ENCODE results near the gene SHROOM4.

The SHROOM4 gene

GRCh38 chrX:50827996-50828395 lies 14.0 kb upstream of the SHROOM4 start:
- no peaks in the 10 kb centered on the region for H3K36me3 ChIP-seq (ENCODE audit: control insufficient read depth in 2 of 2, insufficient read depth in 2 of 2, low read length in 2 of 2)
- no peaks in the 10 kb centered on the region for H3K9me3 ChIP-seq (ENCODE audit: control insufficient read depth in 2 of 2, low read length in 2 of 2)
- no peak overlapping the region for H3K27ac ChIP-seq (ENCODE audit: low read length)
- H3K4me1 ChIP-seq (ENCODE audit: control insufficient read depth, insufficient read depth, low read length): no peaks in the 10 kb centered on the region
- no peak overlapping the region for H3K4me3 ChIP-seq (ENCODE audit: low read length in 2 of 2)
- H3K9ac ChIP-seq (ENCODE audit: low read length in 2 of 2): no peak overlapping the region
- H3K27me3 ChIP-seq (ENCODE audit: control insufficient read depth in 1 of 2, insufficient read depth in 2 of 2, low read length in 2 of 2): peaks cover 0 to 3% of the 10 kb centered on the region in 2 donors

GRCh38 chrX:50825825-50826224 lies 11.8 kb upstream of the SHROOM4 start:
- Histone ChIP-seq H3K4me1 (ENCODE audit: control insufficient read depth, insufficient read depth, low read length) (no peaks in the 10 kb centered on the region), H3K27me3 (ENCODE audit: control insufficient read depth in 1 of 2, insufficient read depth in 2 of 2, low read length in 2 of 2) (peaks cover 0 to 3% of the 10 kb centered on the region in 2 donors), H3K4me3 (ENCODE audit: low read length in 2 of 2) (no peak overlapping the region), H3K36me3 (ENCODE audit: control insufficient read depth in 2 of 2, insufficient read depth in 2 of 2, low read length in 2 of 2) (no peaks in the 10 kb centered on the region), H3K9me3 (ENCODE audit: control insufficient read depth in 2 of 2, low read length in 2 of 2) (no peaks in the 10 kb centered on the region), H3K27ac (ENCODE audit: low read length) (no peak overlapping the region), H3K9ac (ENCODE audit: low read length in 2 of 2) (no peak overlapping the region)

GRCh38 chrX:50818986-50819385 lies 5.0 kb upstream of the SHROOM4 start:
- Histone ChIP-seq H3K4me3 (ENCODE audit: low read length in 2 of 2) (no peak overlapping the region), H3K36me3 (ENCODE audit: control insufficient read depth in 2 of 2, insufficient read depth in 2 of 2, low read length in 2 of 2) (no peaks in the 10 kb centered on the region), H3K27me3 (ENCODE audit: control insufficient read depth in 1 of 2, insufficient read depth in 2 of 2, low read length in 2 of 2) (peaks cover 0 to 5% of the 10 kb centered on the region in 2 donors), H3K9me3 (ENCODE audit: control insufficient read depth in 2 of 2, low read length in 2 of 2) (no peaks in the 10 kb centered on the region), H3K4me1 (ENCODE audit: control insufficient read depth, insufficient read depth, low read length) (peaks cover 3% of the 10 kb centered on the region), H3K27ac (ENCODE audit: low read length) (no peak overlapping the region), H3K9ac (ENCODE audit: low read length in 2 of 2) (no peak overlapping the region)

GRCh38 chrX:50815120-50815519 lies 1.1 kb upstream of the SHROOM4 start:
- no peaks in the 10 kb centered on the region for H3K36me3 ChIP-seq (ENCODE audit: control insufficient read depth in 2 of 2, insufficient read depth in 2 of 2, low read length in 2 of 2)
- no peaks in the 10 kb centered on the region for H3K9me3 ChIP-seq (ENCODE audit: control insufficient read depth in 2 of 2, low read length in 2 of 2)
- no peak overlapping the region for H3K9ac ChIP-seq (ENCODE audit: low read length in 2 of 2)
- H3K27ac ChIP-seq (ENCODE audit: low read length): no peak overlapping the region
- H3K4me3 ChIP-seq (ENCODE audit: low read length in 2 of 2): no peak overlapping the region
- H3K4me1 ChIP-seq (ENCODE audit: control insufficient read depth, insufficient read depth, low read length): peaks cover 3% of the 10 kb centered on the region
- H3K27me3 ChIP-seq (ENCODE audit: control insufficient read depth in 1 of 2, insufficient read depth in 2 of 2, low read length in 2 of 2): peaks cover 0 to 8% of the 10 kb centered on the region in 2 donors

GRCh38 chrX:50814701-50815100 lies 707 bp upstream of the SHROOM4 start:
- Histone ChIP-seq H3K9ac (ENCODE audit: low read length in 2 of 2) (peak overlapping the region; percentile 47 to 53), H3K4me3 (ENCODE audit: low read length in 2 of 2) (peak overlapping the region; percentile 68 to 76), H3K4me1 (ENCODE audit: control insufficient read depth, insufficient read depth, low read length) (peaks cover 3% of the 10 kb centered on the region), H3K36me3 (ENCODE audit: control insufficient read depth in 2 of 2, insufficient read depth in 2 of 2, low read length in 2 of 2) (no peaks in the 10 kb centered on the region), H3K9me3 (ENCODE audit: control insufficient read depth in 2 of 2, low read length in 2 of 2) (no peaks in the 10 kb centered on the region), H3K27me3 (ENCODE audit: control insufficient read depth in 1 of 2, insufficient read depth in 2 of 2, low read length in 2 of 2) (peaks cover 0 to 8% of the 10 kb centered on the region in 2 donors), H3K27ac (ENCODE audit: low read length) (no peak overlapping the region)

- peak overlapping the region; percentile 41 for H3K27ac ChIP-seq (ENCODE audit: low read length)
- H3K9ac ChIP-seq (ENCODE audit: low read length in 2 of 2): peak overlapping the region; percentile 41 to 55
Observed at GRCh38 chrX:50812995-50813842, 775 bp downstream of the SHROOM4 start.

GRCh38 chrX:50805276-50805675 lies 8.7 kb downstream of the SHROOM4 start:
- H3K9me3 ChIP-seq (ENCODE audit: control insufficient read depth in 2 of 2, low read length in 2 of 2): no peaks in the 10 kb centered on the region
- no peak overlapping the region for H3K9ac ChIP-seq (ENCODE audit: low read length in 2 of 2)
- H3K36me3 ChIP-seq (ENCODE audit: control insufficient read depth in 2 of 2, insufficient read depth in 2 of 2, low read length in 2 of 2): no peaks in the 10 kb centered on the region
- H3K27me3 ChIP-seq (ENCODE audit: control insufficient read depth in 1 of 2, insufficient read depth in 2 of 2, low read length in 2 of 2): peaks cover 0 to 2% of the 10 kb centered on the region in 2 donors
- H3K27ac ChIP-seq (ENCODE audit: low read length): no peak overlapping the region
- no peak overlapping the region for H3K4me3 ChIP-seq (ENCODE audit: low read length in 2 of 2)
- no peaks in the 10 kb centered on the region for H3K4me1 ChIP-seq (ENCODE audit: control insufficient read depth, insufficient read depth, low read length)

More at GRCh38 chrX:50812995-50813842, 775 bp downstream of the SHROOM4 start:
- Histone ChIP-seq H3K9me3 (ENCODE audit: control insufficient read depth in 2 of 2, low read length in 2 of 2) (no peaks in the 10 kb centered on the region), H3K36me3 (ENCODE audit: control insufficient read depth in 2 of 2, insufficient read depth in 2 of 2, low read length in 2 of 2) (no peaks in the 10 kb centered on the region), H3K4me1 (ENCODE audit: control insufficient read depth, insufficient read depth, low read length) (peaks cover 3% of the 10 kb centered on the region), H3K4me3 (ENCODE audit: low read length in 2 of 2) (peak overlapping the region; percentile 68 to 76), H3K27me3 (ENCODE audit: control insufficient read depth in 1 of 2, insufficient read depth in 2 of 2, low read length in 2 of 2) (peaks cover 0 to 8% of the 10 kb centered on the region in 2 donors)

- H3K9me3 ChIP-seq (ENCODE audit: control insufficient read depth in 2 of 2, low read length in 2 of 2): no peaks in the 10 kb centered on the region
- peaks cover 0 to under 1% of the 10 kb centered on the region in 2 donors for H3K27me3 ChIP-seq (ENCODE audit: control insufficient read depth in 1 of 2, insufficient read depth in 2 of 2, low read length in 2 of 2)
- H3K4me1 ChIP-seq (ENCODE audit: control insufficient read depth, insufficient read depth, low read length): no peaks in the 10 kb centered on the region
- no peak overlapping the region for H3K4me3 ChIP-seq (ENCODE audit: low read length in 2 of 2)
- H3K9ac ChIP-seq (ENCODE audit: low read length in 2 of 2): no peak overlapping the region
- no peak overlapping the region for H3K27ac ChIP-seq (ENCODE audit: low read length)
- H3K36me3 ChIP-seq (ENCODE audit: control insufficient read depth in 2 of 2, insufficient read depth in 2 of 2, low read length in 2 of 2): no peaks in the 10 kb centered on the region
Observed at GRCh38 chrX:50801135-50801534, 12.9 kb downstream of the SHROOM4 start.

GRCh38 chrX:50799531-50799961 lies 14.4 kb downstream of the SHROOM4 start:
- Histone ChIP-seq H3K27me3 (ENCODE audit: control insufficient read depth in 1 of 2, insufficient read depth in 2 of 2, low read length in 2 of 2) (peaks cover 0 to 4% of the 10 kb centered on the region in 2 donors), H3K27ac (ENCODE audit: low read length) (no peak overlapping the region)

GRCh38 chrX:50798783-50799182 lies 15.2 kb downstream of the SHROOM4 start:
- Histone ChIP-seq H3K9ac (ENCODE audit: low read length in 2 of 2) (no peak overlapping the region), H3K36me3 (ENCODE audit: control insufficient read depth in 2 of 2, insufficient read depth in 2 of 2, low read length in 2 of 2) (no peaks in the 10 kb centered on the region), H3K4me1 (ENCODE audit: control insufficient read depth, insufficient read depth, low read length) (no peaks in the 10 kb centered on the region), H3K4me3 (ENCODE audit: low read length in 2 of 2) (no peak overlapping the region), H3K27ac (ENCODE audit: low read length) (no peak overlapping the region), H3K27me3 (ENCODE audit: control insufficient read depth in 1 of 2, insufficient read depth in 2 of 2, low read length in 2 of 2) (peaks cover 0 to 4% of the 10 kb centered on the region in 2 donors), H3K9me3 (ENCODE audit: control insufficient read depth in 2 of 2, low read length in 2 of 2) (no peaks in the 10 kb centered on the region)

More at GRCh38 chrX:50799531-50799961, 14.4 kb downstream of the SHROOM4 start:
- H3K9me3 ChIP-seq (ENCODE audit: control insufficient read depth in 2 of 2, low read length in 2 of 2): no peaks in the 10 kb centered on the region
- no peaks in the 10 kb centered on the region for H3K36me3 ChIP-seq (ENCODE audit: control insufficient read depth in 2 of 2, insufficient read depth in 2 of 2, low read length in 2 of 2)
- no peak overlapping the region for H3K4me3 ChIP-seq (ENCODE audit: low read length in 2 of 2)
- H3K9ac ChIP-seq (ENCODE audit: low read length in 2 of 2): no peak overlapping the region
- H3K4me1 ChIP-seq (ENCODE audit: control insufficient read depth, insufficient read depth, low read length): no peaks in the 10 kb centered on the region

GRCh38 chrX:50787099-50787498 lies 26.9 kb downstream of the SHROOM4 start:
- Histone ChIP-seq H3K36me3 (ENCODE audit: control insufficient read depth in 2 of 2, insufficient read depth in 2 of 2, low read length in 2 of 2) (no peaks in the 10 kb centered on the region), H3K4me3 (ENCODE audit: low read length in 2 of 2) (no peak overlapping the region), H3K4me1 (ENCODE audit: control insufficient read depth, insufficient read depth, low read length) (no peaks in the 10 kb centered on the region), H3K9ac (ENCODE audit: low read length in 2 of 2) (no peak overlapping the region), H3K27me3 (ENCODE audit: control insufficient read depth in 1 of 2, insufficient read depth in 2 of 2, low read length in 2 of 2) (no peaks in the 10 kb centered on the region), H3K27ac (ENCODE audit: low read length) (no peak overlapping the region), H3K9me3 (ENCODE audit: control insufficient read depth in 2 of 2, low read length in 2 of 2) (no peaks in the 10 kb centered on the region)

Data from stomach smooth muscle (tissue), 2 donors.